DMS53 (cell line): ENCODE data around the gene AATK.
A peak's percentile ranks its signal among the peaks of the same experiment; 100 is the strongest.

Experiments used
- DNase-seq: peaks from one replicate; lab custom pipeline; 2025; lab: John Stamatoyannopoulos, UW

Gene AATK

DNA sequence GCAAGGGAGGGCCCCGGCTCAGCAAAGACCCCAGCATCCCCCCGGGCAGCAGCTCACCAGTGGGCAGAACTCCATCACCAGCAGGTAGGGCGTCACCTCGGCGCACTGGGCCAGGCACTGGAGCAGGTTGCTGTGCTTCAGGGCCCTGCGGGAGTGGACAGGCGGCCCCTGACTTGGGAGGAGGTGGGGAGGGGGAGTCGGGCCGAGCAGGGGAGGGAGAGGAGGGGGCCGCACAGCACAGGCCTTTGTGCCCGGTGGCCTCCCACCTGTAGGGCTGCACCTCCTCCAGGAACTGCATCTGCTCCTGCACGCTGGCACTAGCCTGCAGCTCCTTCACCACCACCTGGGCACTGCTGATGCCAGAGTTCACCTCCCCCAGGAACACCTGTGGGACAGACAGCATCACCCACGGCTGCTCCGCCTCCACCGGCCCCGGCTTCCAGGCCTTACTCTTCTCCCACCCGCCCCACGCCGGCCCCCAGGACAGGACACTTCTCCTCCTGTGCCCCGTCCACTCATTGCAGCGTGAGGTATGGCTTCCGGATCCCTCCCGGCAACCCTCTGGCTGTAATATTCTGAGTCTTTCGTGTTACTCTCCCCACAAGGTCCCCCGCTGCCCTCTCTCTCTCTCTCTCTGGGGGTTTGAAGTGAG lies 38.4 kb downstream of the AATK start:
- peak; percentile 45 for DNase-seq

DNA sequence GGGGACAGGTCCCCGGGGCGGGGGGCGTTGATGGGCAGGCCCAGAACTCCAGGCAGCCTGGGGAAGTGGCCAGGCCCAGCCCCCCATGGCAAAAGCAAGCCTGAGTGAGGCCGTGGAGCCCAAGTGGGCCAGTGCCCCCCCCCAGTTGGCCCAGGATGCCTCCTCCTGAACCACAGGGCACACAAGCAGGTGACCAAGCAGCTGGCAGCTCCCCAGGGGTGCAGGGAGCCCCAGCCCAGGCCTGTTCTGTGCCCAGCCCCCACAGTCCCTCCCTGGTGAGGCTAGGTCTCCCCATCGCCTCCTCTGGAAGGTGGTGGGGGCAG lies 38.9 kb downstream of the AATK start:
- DNase-seq: no peak

DNA sequence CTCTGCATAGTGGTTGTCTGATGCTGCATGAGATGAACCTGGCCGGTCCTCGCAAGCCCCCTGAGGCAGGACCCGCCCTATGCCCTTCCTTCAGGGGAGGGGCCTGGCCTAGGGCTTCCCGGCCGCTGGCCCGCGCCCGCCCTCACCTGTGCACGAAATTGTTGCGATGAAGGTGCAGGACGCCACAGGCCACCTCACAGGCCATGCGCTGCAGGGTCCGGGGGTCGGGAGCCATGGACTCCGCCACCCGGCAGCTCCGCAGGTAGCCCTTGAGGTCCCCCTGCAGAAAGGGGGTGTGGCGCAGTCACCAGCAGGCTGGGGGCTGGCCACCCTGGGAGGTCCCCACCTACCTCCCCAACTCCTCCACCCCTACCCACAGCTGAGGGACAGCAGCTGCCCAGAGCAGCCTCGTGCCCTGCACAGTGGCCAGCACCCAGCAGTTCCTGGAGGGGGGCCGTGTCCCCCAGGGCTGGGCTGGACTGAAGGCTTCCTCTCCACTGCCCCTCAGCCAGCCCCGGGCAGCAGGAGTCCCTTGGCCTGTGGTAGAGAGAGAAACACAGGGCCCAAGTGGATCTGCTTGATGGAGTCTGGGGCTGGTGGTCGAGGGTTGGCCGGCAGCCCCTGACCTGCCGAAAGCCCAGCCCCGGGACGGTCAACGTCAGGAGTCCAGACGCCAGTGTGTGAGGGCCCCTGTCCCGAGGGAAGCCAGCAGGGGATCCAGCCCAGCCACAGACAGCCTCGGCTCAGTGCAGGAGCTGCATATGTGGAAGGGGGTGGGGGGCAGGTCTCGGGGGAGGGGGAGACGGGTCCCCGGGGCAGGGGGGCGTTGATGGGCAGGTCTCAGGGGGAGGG lies 39.5 kb downstream of the AATK start:
- no peak for DNase-seq

DNA sequence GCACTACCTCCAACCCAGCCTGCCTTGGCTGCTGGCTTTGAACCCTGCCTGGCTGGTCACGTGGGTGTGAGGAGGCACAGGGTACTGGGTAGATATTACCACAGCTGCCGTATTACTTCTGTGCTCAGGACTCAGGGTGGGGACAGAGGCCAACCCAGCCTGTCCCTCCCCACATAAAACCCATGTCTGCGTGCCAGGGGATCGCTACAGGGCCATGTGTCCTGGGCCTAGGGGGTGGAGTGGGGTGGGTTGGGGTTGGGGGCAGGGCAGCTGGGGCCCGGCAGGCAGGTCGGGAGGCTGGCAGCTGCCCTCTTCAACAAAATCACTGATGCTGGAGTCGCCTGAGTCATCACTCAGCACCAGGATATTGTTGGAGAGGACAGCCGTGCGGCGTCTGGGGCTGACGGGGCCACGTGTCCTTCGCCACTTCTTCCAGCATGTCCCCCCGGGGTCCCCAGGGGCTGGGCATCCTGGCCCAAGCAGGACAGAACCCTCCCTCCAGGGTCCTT lies 40.4 kb downstream of the AATK start:
- peak; percentile 91 for DNase-seq

DNA sequence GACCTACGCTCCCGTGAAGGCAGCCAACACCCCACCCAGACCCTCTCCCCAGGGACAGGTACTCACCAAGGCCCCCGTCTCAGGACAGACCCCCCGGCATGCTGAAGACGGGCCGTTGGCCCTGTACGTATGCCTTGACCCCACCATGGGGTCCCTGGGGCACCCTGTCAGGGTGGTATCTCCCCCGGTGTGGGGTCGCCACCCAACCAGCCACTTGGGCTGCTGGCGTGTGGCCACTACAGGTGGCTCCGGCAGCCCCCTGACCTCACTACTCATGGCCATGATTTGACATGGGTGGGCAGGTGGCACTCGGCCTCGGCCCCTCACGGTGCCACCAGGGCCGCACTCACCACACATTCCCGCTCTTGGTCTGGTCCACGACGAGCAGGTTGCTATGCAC lies 41.6 kb downstream of the AATK start:
- no peak for DNase-seq

DNA sequence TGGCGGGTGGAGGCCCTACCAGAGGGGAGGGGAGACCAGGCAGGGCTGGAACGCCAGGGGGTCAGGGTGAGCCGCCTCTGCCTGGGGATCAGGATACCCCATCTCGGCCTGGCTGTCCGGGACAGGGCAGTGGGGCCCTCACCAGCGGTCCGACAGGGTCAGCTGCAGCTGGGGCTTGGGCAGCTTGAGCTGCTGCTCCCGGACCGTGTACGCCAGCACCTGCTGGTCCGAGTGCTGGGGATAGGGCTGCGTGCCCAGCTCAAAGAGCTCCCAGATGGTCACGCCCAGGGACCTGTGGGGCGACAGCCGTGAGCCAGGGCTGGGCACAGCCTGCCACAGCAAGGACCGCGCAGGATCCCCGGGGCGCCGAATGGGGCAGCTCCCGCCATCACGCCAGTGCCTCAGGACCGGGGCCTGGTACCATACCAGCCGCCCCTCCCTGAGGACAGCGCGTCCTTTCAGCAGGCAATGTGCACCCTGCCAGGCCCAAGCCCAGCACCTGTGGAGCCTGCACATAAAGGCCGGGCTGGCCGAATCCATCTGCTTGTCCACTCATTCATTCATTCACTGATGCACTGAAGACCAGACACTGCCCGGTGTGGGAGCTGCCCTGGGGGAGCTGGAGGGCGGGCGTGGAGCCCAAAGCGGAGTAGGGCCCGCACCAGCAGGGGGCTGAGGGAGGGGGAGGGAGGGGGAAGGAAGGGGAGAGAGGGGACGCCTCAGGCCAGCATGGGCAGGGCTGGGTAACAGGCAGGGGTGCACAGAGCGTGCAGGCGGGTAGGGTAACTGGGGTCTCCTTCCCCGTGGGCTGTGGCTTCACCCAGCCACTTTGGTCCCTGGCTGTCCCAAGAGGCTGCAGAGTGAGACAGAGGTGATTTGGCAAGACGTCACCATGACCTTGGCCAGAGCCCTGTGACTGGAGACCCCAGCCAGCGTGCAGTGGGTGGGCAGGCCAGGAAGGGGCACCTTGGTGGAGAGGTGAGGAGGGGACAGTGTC lies 42.7 kb downstream of the AATK start:
- DNase-seq: peak; percentile 33

DNA sequence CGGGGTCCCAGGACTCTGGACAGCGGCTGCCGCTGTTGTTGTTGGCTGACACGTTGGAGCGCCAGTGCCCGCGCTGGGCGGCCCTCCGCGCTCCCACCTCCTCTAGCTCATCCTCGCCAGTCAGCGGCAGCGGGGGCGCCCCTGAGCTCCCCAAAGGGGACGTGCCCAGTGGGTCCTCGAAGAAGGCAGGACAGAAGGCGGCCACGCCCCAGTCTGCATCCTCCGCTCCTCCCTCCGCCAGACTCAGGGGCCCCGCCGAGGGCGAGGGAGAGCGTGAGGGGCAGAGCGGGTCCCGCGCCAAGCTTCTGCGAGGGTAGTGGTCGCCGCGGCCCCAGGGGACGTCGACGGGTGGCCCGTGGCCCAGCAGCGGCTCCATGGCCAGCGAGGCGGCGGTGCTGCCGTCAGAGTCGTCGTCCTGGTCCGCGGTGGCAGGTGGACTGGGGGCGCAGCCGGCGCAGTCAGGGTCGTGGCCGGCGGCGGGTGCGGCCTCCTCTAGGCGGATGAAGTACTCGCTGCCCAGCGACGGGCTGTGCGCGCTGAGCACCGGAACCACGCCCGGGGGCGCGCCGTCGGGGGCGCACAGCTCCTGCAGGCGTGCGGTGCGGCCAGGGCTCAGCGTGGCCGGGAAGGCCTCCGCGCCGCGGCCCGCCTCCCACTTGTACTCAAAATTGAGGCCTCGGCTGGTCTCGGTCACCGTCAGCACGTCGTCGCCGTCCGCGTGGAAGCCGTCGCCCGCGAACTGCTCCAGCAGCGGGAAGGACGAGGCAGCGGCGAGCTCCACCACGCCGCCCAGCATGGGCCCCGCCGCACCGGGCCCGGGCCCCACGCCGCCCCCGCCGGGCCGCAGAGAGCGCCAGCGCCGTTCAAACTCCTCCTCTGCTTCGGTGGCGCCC lies 43.9 kb downstream of the AATK start:
- peak; percentile 29 for DNase-seq

DNA sequence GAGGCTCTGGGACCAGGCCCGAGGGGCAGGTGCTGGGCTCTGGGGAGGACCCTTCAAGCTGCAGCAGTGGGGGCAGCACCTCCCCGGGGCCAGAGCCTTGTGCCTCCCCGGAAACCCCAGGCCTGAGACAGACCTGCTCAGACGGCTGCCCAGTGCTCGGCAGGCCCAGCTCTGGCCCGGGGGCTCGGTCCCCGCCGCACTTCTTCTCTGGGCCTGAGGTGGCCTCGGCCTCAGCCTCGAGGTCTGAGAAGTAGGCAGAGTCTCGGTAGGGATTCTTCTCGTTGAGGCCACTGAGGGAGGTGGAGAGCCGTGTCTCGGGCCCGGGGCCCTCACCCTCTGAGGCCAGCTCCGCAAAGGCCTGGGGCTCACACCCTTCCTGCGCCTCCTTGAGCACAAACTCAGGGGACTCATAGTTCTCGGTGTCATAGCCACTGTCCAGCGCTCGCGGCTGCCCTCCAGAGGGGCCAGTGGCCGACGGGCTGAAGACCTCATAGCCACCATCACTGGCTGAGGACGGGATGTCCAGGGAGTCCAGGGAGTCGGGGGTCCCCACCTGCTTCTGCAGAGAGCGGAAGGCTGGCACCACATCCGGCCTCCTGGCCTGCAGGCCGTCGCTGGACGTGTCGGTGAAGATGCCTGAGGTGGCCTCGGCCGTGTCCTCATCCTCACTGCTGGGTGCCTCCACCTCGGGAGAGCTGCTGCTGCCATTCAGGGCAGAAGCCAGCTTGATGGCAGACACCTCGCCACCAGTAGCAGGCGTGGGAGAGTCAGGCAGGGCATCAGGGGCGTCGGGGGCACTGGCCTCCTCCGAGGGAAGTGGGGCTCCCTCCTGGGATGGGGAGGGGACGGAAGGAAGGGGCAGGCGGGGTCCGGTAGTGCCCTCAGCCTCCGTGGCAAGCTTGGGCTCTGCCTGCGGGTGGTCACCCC lies 45.1 kb downstream of the AATK start:
- DNase-seq: peak; percentile 44

DNA sequence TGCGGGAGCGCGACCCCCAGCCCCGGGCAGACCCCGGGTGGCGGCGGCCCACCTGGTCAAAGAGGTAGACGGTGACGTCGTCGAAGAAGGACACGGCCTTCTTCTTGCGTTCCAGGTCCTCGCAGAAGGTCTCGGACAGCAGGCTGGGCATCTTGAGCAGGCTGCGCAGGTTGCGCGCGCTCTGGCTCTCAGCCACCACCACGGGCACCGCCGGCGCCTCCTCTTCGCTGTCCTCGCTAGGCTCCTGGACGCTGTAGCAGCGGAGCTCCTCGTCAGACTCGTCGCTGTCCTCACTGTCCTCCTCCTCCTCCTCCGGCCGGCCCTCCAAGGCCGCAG lies 45.9 kb downstream of the AATK start:
- no peak for DNase-seq

DNA sequence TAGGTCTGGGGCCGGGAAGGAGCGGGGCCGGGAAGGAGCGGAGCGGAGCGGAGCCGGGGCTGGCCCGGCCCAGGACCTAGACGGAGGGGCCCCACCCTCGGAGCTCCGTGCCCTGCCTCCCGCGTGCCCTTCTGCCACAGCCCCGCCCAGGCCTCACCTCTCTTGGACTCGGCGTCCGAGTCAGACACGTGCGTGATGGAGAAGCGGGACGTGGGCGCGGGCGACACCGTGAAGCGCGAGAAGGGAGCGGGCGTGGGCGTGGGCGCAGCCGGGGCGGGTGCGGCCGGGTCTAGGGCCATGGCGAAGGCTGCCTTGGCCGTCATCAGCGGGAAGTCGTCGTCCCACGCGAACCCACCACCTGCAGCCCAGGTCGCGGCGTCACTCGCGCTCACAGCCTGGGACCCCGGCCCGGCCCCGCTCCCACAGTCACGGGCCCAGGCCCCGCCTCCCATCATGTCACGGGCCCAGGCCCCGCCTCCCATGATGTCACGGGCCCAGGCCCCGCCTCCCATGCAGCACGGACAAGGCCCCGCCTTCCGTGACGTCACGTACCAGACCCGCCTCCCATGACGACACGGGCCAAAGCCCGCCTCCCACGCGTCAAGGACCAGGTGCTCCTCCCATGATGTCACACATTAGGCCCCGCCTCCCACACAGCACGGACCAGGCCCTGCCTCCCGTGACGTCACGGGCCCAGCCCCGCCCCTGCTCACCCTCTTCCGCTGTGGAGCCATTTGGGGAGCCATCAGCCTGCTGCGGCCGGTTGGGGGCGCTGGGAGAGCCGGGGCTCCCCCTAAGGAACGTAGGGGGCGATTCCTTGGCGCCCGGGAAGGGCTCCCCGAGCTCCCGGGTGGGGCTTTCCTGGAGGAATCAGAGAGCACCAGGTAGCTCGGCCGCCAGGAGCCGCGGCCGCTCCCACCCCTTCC lies 46.5 kb downstream of the AATK start:
- DNase-seq: peak; percentile 90

DNA sequence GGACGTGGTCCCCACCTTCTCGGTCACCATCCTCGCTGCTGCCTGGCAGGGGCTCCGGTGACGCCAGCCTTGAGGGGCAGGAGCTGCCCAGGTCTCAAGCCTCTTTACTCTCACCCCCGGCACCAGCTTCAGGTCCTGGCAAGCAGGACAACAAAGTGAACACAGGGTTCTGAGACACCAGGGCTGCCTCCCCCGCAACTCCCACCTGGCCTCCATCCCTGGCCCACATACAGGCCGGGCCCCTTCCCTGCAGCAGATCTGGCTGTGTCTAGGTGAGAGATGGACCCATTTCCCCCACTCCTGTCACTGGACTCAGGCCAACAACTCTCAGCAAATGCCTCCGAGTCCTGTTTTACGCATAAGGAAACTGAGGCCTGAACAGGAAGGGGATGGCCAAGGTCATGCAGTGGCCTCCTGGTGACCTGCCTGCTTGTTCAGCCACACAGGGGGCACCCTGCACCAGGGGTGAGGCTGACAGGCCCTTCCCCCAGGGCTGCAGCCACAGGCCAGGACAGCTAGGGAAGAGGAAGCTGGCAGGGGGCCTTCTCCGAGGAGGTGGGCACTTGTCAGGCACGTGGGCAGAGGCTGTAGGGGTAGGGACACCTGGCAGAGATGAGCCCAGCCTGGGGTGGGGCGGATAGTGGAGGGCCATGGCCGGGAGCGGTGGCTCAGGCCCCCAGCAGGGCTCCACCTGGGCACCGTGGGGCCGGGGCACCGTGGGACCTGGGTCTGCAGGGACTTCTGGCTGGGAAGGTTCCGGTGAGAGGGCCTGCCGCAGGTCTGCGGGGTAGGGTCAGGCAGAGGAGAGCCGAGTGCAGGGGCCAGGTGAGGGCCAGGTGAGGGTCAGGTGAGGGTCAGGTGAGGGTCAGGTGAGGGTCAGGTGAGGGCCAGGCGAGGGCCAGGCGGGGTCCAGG lies 47.5 kb downstream of the AATK start:
- DNase-seq: no peak

DNA sequence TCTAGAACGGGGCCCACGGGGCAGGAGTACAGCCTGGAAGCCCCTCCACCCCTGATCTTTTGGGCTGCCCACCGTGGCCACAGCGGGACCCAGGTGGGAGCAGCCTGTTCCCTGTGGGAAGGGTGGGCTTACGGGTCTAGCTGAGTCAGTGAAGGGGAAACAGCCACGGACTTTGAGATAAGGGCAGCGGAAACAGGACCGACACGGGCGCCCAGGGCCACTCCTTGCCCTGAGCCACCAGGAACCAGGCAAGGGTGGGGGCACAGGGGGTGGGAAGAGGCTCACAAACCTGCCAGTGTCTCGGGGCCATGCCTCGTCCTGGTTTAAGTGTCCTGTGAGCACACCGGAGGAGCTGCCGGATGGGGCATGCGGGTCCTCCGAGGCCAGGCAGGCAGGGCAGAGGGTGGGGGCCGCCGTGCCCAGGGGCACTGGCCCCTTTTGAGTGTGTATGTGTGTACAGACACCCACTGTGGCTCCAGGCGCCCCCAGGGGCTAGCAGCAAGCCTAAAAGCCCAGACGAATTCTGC lies 48.3 kb downstream of the AATK start:
- DNase-seq: no peak

DNA sequence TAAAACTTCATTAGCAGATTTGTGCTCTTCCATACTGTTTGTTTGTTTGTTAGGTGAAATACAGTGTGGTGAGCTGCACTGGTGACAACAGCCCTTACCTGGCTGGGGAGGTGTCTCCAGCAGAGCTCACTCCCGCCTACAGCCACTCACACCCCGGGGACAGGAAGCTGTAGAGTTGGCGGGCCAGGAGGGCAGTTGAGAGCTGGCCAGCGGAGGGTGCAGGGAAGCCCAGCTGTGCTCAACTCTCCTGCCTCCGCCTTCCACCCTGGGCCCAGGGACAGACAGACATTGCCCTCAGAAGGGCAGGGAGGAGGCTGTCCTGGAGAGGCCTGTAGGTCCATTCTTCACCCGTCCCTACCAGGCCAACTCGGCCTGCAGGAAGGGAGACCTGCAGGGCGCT lies 49.3 kb downstream of the AATK start:
- DNase-seq: peak; percentile 60

DNA sequence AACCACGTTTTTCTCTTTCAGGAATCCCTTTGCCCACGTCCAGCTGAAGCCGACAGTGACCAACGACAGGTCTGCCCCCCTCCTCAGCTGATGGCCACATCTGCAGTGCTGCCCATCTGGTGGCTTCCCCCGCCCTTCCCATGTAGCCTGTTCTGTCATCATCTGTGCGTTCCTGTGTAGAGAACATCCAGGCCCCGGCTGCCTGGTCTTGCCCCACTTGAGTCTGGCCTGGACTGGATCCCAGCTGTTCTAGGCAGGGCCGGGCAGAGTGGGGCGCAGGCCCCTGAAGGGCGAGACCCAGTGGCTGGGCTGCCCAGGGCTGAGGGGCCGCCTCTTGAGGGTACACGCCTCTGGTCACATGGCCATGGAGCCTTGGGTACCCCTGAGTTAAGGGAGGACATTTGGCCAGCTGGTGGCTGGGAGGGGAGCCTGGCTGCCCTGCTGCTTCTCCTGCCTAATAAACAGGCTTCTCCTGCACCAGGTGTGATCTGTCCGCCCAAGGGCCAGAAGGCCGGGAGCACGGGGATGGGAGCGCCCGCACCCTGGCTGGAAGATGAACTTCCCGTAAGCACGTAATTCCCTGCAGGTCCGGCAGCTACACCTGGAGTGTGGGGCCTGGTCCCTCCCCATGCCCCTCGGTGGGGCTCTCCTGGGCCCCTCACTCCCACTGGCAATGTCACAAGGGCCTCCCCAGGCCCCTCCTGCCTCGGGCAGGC lies 50.1 kb downstream of the AATK start:
- DNase-seq: no peak

DNA sequence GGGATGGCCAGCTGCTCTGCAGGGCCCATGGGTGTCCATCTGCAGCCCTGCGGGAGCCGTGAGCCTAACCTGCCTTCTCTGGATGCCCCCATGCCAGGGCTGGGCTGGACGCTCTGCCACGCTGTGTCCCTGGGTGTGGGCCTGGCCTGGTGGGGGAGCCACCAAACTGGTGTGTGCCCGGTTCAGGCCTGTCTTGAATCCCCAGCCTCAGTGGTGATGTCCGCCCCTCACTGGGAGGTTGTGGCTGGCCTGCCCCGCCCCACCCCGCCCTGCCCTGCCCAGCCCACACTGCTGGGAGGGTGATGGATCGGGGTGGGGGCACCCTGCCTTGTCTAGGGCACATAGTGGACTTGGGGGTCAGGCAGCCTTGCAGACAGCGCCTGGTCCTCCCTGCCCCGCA lies 50.8 kb downstream of the AATK start:
- DNase-seq: no peak

DNA sequence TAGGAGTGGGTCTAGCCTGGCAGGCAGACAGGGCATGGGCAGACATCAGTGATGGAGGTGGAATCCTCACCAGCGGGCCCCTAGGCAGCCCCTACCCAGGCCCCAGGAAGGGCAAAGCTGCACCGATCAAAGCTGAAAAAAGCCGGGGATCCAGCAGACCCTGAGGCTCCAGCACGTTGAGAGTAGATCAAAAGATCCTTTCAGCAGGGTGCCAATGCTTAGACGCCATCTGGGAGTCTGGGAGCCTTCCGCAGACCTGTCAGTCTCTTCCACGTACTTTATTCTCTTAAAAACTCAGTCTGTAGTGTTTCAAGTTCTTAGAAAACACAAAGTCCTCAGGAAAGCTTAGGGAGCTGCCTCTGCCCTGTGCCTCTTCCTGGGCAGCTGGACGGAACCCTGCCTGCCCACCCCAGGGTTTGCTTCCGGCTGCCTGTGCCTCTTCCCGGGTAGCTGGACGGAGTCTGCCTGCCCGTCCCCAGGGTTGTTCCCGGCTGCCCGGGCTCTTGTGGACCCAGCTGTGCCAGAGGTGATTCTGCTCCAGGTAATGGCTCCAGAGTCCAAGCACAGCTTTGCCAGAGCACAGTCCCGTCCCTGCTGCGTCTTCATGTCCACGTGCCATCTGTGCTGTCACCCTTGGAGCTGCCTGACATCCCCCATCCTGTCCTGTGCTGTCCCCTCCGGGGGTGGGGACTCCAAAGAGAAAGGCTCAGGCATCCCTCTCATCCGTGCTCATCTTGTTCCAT lies 51.5 kb downstream of the AATK start:
- no peak for DNase-seq
